Measurements from ENCODE around the gene FRAS1.

- TF ChIP-seq CEBPB (IDR thresholded peaks at IDR 0.05) = no peak
- TF ChIP-seq E2F6 (IDR thresholded peaks at IDR 0.05; ENCODE audit: borderline replicate concordance, low read depth) = no peak
- no peak for TF ChIP-seq SMC3 (IDR thresholded peaks at IDR 0.05)
- TF ChIP-seq ESRRA (IDR thresholded peaks at IDR 0.05; ENCODE audit: borderline replicate concordance, low read length) = no peak
- no peak for TF ChIP-seq MAFK (IDR thresholded peaks at IDR 0.05; ENCODE audit: partially characterized antibody)
- TF ChIP-seq POLR2A (IDR thresholded peaks at IDR 0.05; ENCODE audit: low read length) = no peak
Observed at GRCh38 chr4:78078101-78078500, 21.0 kb downstream of the FRAS1 start.
